Panc1 (cell line): ENCODE measurements around the gene ANO6. TPM values are rescaled to one million over a fixed set of nuclear protein-coding genes. Genes with fewer than 3 reads are reported as not detected.

Experiments
- ATAC-seq: fragments of 200-7000 bp; cut with Tn5 transposase; 2 replicates; pipeline ENCODE4 v1.9.1; 2020; ENCODE audit warnings: mild to moderate bottlenecking, moderate library complexity
- BruUV-seq: library from RNA; stranded (reverse); fragments of 400-500 nt; replicated peaks from 2 replicates; lab custom pipeline; 2021; lab: Mats Ljungman, UMichigan
- CTCF ChIA-PET: fragments of 300-600 bp; sonication (Branson Sonifier 250); formaldehyde crosslinking; loops from one replicate; lab custom pipeline; 2022; ENCODE audit warnings: antibody characterized with exemption; lab: Charles Lee
- POLR2A ChIA-PET: fragments of 300-600 bp; sonication (Branson Sonifier 250); formaldehyde crosslinking; loops from one replicate; lab custom pipeline; 2022; ENCODE audit warnings: antibody characterized with exemption; lab: Charles Lee
- DNase-seq: peaks from one replicate; pipeline ENCODE4 v3.0.0-alpha.2; 2010; ENCODE audit warnings: low read depth, low spot score
- H3K27ac ChIP-seq: 2 replicates; pipeline ENCODE4 v1.5.1; 2011; ENCODE audit warnings: mild to moderate bottlenecking, low read length, inconsistent platforms
- H3K27me3 ChIP-seq: fragments of 200-500 bp; sonication (Bioruptor generic); 2 replicates; pipeline ENCODE4 v1.6.0; 2014; ENCODE audit warnings: low read length, inconsistent platforms; ENCODE audit not compliant: control insufficient read depth, insufficient read depth
- H3K36me3 ChIP-seq: fragments of 200-500 bp; sonication (Bioruptor generic); 2 replicates; pipeline ENCODE4 v1.5.1; 2014; ENCODE audit warnings: inconsistent platforms, mild to moderate bottlenecking, low read length, moderate library complexity; ENCODE audit not compliant: control insufficient read depth, insufficient read depth
- H3K4me1 ChIP-seq: 2 replicates; pipeline ENCODE4 v1.5.1; 2011; ENCODE audit warnings: inconsistent platforms, mild to moderate bottlenecking, low read length, moderate library complexity; ENCODE audit not compliant: control insufficient read depth, insufficient read depth
- H3K4me3 ChIP-seq, 2 experiments: 2 replicates each; pipeline ENCODE4 v1.5.1; 2011 to 2012; ENCODE audit warnings: low read depth in 2 of 2, low read length in 2 of 2, mild to moderate bottlenecking in 2 of 2, inconsistent platforms in 1 of 2, moderate library complexity in 1 of 2
- H3K9me3 ChIP-seq: fragments of 200-500 bp; sonication (Bioruptor generic); 2 replicates; pipeline ENCODE4 v1.5.1; 2014; ENCODE audit warnings: low read depth, mild to moderate bottlenecking, inconsistent platforms, low read length, moderate library complexity; ENCODE audit not compliant: control insufficient read depth, insufficient read depth
- CTCF ChIP-seq: fragments of 450-650 bp; IDR thresholded peaks from 2 replicates; pipeline ENCODE4 v1.5.1; 2017; ENCODE audit warnings: mild to moderate bottlenecking
- POLR2AphosphoS5 ChIP-seq: IDR thresholded peaks from 2 replicates; pipeline ENCODE4 v1.6.1; 2012; ENCODE audit warnings: mild to moderate bottlenecking, low read depth, low read length, moderate library complexity
- REST ChIP-seq, 2 experiments: IDR thresholded peaks; 2 replicates each; pipeline ENCODE4 v1.6.1; 2011 to 2012; ENCODE audit warnings: low read depth in 2 of 2, control low read depth in 1 of 2, low read length in 1 of 2, mild to moderate bottlenecking in 1 of 2, moderate library complexity in 1 of 2; ENCODE audit not compliant: insufficient read depth in 1 of 2
- SIN3A ChIP-seq: IDR thresholded peaks from 2 replicates; pipeline ENCODE4 v1.6.1; 2012; ENCODE audit warnings: low read depth, mild to moderate bottlenecking, low read length, moderate library complexity, borderline replicate concordance; ENCODE audit not compliant: insufficient read depth
- TCF7L2 ChIP-seq: IDR thresholded peaks from 2 replicates; pipeline ENCODE4 v1.6.1; 2011; ENCODE audit warnings: mild to moderate bottlenecking, low read depth, low read length, inconsistent platforms
- in situ Hi-C: cut with HindIII; loops from 2 replicates; pipeline ENCODE4 v1.10.0; 2016; ENCODE audit warnings: low sequenced_read_pairs, low pct_unique_long_range_greater_than_20kb
- intact Hi-C: fragments of 100-400 bp; cut with micrococcal nuclease; formaldehyde crosslinking; loops from one replicate; pipeline ENCODE4 v1.10.0; 2022; ENCODE audit not compliant: unreplicated experiment
- total RNA-seq: library from RNA; stranded (reverse); gene quantifications from one replicate; pipeline ENCODE4 v1.2.1, GENCODE V29; 2021; ENCODE audit not compliant: unreplicated experiment

The ANO6 gene
- total RNA-seq, 1 experiment from 2014 or later: 120 TPM

- Histone ChIP-seq H3K4me1 (no peaks in the 10 kb centered on the region), H3K4me3 (no peak overlapping the region), H3K27ac (no peak overlapping the region), H3K27me3 (no peaks in the 10 kb centered on the region), H3K9me3 (peaks cover 14% of the 10 kb centered on the region; the same call in 1 of the 2 replicates), H3K36me3 (no peaks in the 10 kb centered on the region)
- intact Hi-C loops (no loop called here), in situ Hi-C loops (no loop called here)
- no peak for DNase-seq
- no peak for ATAC-seq
- TF ChIP-seq REST (IDR thresholded peaks at IDR 0.05; ENCODE audit: insufficient read depth in 1 of 2, low read depth in 2 of 2, low read length in 1 of 2) (no peak), TCF7L2 (no peak), POLR2AphosphoS5 (no peak), CTCF (no peak), SIN3A (no peak)
- ChIA-PET CTCF (no interaction called here), POLR2A (no interaction called here)
- BruUV-seq: no TSS peak
Measured at GRCh38 chr12:45178771-45179170, 37.1 kb upstream of the ANO6 start.

- ATAC-seq: no peak
- ChIA-PET POLR2A (no interaction called here), CTCF (interaction anchor here (0.6 kb wide), 1 partner anchor 255 kb away, joined by 5 read pairs; no protein-coding TSS in a partner anchor)
- Histone ChIP-seq H3K36me3 (no peaks in the 10 kb centered on the region), H3K9me3 (peaks cover 14% of the 10 kb centered on the region; the same call in 1 of the 2 replicates), H3K4me1 (no peaks in the 10 kb centered on the region), H3K27me3 (no peaks in the 10 kb centered on the region), H3K4me3 (no peak overlapping the region), H3K27ac (no peak overlapping the region)
- no peak for DNase-seq
- TF ChIP-seq POLR2AphosphoS5: no peak
- TF ChIP-seq REST (IDR thresholded peaks at IDR 0.05; ENCODE audit: insufficient read depth in 1 of 2, low read depth in 2 of 2, low read length in 1 of 2): no peak
- TF ChIP-seq TCF7L2: no peak
- TF ChIP-seq CTCF: no peak
- TF ChIP-seq SIN3A: no peak
- intact Hi-C loops: no loop called here
- BruUV-seq: no TSS peak
- in situ Hi-C loops: no loop called here
Measured at GRCh38 chr12:45182511-45182910, 33.4 kb upstream of the ANO6 start.
